ENCODE measurements around the gene AP2B1.

DNA sequence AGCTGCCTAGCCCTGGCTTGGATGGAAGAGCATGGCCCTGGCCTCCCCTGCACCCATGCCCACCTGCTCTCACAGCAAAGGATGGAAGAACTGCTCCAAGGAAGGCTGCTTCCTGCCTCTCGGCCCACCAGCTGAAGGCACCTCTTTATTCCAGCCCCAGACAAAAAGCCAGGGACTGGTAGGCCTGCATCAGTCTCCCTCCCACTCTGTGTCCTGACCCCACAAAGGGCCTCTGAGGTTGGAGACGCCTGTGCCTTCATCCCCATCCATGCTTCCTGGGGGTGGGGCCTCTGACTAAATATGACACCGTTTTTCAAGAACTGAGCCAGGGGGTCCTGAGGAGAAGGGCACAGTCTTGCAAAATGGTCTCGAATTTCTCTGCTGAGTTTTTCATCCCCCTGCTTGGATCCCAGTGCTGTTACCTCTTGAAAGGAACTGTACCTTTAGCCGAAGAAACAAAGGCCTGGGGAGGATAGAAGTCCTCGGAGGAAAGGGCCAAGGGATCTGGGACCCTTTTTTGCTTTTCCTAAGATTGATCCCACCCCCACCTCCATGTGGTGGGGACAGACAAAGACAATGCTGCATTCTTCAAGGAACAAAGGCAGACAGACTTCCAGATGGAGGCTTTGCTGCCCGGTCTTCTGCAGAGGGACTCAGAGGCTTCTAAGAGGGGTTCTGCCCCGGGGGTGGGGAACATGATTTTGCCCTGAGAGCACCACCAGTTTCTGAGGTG is 178.8 kb downstream of the AP2B1 start:
- TF ChIP-seq, protein P1, sequence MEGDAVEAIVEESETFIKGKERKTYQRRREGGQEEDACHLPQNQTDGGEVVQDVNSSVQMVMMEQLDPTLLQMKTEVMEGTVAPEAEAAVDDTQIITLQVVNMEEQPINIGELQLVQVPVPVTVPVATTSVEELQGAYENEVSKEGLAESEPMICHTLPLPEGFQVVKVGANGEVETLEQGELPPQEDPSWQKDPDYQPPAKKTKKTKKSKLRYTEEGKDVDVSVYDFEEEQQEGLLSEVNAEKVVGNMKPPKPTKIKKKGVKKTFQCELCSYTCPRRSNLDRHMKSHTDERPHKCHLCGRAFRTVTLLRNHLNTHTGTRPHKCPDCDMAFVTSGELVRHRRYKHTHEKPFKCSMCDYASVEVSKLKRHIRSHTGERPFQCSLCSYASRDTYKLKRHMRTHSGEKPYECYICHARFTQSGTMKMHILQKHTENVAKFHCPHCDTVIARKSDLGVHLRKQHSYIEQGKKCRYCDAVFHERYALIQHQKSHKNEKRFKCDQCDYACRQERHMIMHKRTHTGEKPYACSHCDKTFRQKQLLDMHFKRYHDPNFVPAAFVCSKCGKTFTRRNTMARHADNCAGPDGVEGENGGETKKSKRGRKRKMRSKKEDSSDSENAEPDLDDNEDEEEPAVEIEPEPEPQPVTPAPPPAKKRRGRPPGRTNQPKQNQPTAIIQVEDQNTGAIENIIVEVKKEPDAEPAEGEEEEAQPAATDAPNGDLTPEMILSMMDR (IDR thresholded peaks at IDR 0.05) = no peak
- no peak for TF ChIP-seq POLR2A (IDR thresholded peaks at IDR 0.05)

Measured in body of pancreas (tissue), 4 donors.